Left lung (tissue), 10 donors: Measurements from ENCODE around the gene ST6GALNAC3. TPM values are rescaled to one million over a fixed set of nuclear protein-coding genes. Genes with fewer than 3 reads are reported as not detected.

ENCODE experiments used
- ATAC-seq: fragments of 200-7000 bp; cut with Tn5 transposase; one replicate; pipeline ENCODE4 v1.9.1; 2020; ENCODE audit warnings: moderate library complexity
- DNase-seq, 4 donors: peaks; one replicate each; pipeline ENCODE4 v3.0.0-alpha.2; 2013 to 2020
- H3K27ac ChIP-seq, 2 donors: fragments of 200-600 bp; sonication (generic) in 1 of 2; one replicate each; pipeline versions ENCODE4 v1.5.0 to v1.8.0; 2020 to 2021
- H3K27me3 ChIP-seq, 2 donors: fragments of 200-600 bp; sonication (generic) in 1 of 2; one replicate each; pipeline versions ENCODE4 v1.5.0 to v1.8.0; 2020 to 2021
- H3K36me3 ChIP-seq, 2 donors: fragments of 200-600 bp; sonication (generic) in 1 of 2; one replicate each; pipeline versions ENCODE4 v1.5.0 to v1.8.0; 2020 to 2021
- H3K4me1 ChIP-seq, 2 donors: fragments of 200-600 bp; one replicate each; pipeline ENCODE4 v1.8.0; 2021
- H3K4me3 ChIP-seq, 2 donors: fragments of 200-600 bp; sonication (generic) in 1 of 2; one replicate each; pipeline versions ENCODE4 v1.5.0 to v1.8.0; 2020 to 2021; ENCODE audit warnings: mild to moderate bottlenecking in 1 of 2
- H3K9me3 ChIP-seq, 2 donors: fragments of 200-600 bp; sonication (generic) in 1 of 2; one replicate each; pipeline versions ENCODE4 v1.5.0 to v1.8.0; 2020 to 2021
- intact Hi-C, 2 donors: fragments of 100-400 bp; cut with DNase I; formaldehyde crosslinking; loops; one replicate each; pipeline versions ENCODE4 v1.11.2 to v1.14.2; 2022
- polyA plus RNA-seq, 6 donors: library from polyadenylated mRNA; unstranded; fragments of 120-200 nt; gene quantifications; one replicate each; pipeline ENCODE4 v1.2.1, GENCODE V29; 2013; ENCODE audit not compliant: insufficient read length in 6 of 6
- total RNA-seq, 2 donors: library from RNA; stranded (reverse); fragmentation: NEBNext Ultra II Directional; extraction: Animal tissue kit (Norgen Biotek cat#: 25700); gene quantifications; one replicate each; pipeline ENCODE4 v1.2.1, GENCODE V29; 2021
- TF ChIP-seq, protein P1 (sequence below), 2 donors: fragments of 200-600 bp; sonication (generic) in 1 of 2; IDR thresholded peaks; one replicate each; pipeline versions ENCODE4 v1.5.0 to v1.8.0; 2021; ENCODE audit warnings: antibody characterized with exemption in 2 of 2
- donor health status: DM: no; HTN: yes; CAD: no.
- donor health status: DM: no; HTN: no; CAD: no.

Gene ST6GALNAC3
- total and polyA plus RNA-seq, 8 donors: 3.4 to 37.7 (median 30.1) TPM

DNA sequence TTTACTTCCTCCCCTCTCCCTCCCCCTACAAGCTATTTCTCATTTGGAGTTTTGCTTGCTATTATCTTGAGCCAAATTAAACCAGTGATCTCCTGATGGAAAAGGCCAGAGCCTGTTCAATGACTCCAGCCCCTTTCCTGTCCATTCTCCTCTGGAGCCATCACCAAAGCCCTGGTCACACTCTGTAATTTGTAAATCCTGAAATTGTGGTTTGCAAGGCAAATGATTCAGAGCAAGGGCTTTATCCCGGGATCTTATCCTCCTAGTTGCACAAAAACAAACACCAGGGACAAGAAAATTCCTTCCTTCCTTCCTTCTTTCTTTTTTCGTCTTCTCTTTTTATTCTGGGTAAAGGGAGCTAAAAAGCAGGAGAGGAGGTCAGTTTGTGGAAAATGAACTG is 426.6 kb downstream of the ST6GALNAC3 start:
- ATAC-seq: no peak
- H3K27me3 ChIP-seq: no peaks in the 10 kb centered on the region
- no peak overlapping the region for H3K27ac ChIP-seq
- intact Hi-C loops: no loop called here
- H3K4me3 ChIP-seq: no peak overlapping the region
- no peaks in the 10 kb centered on the region for H3K9me3 ChIP-seq
- no peaks in the 10 kb centered on the region for H3K4me1 ChIP-seq
- TF ChIP-seq, protein P1, sequence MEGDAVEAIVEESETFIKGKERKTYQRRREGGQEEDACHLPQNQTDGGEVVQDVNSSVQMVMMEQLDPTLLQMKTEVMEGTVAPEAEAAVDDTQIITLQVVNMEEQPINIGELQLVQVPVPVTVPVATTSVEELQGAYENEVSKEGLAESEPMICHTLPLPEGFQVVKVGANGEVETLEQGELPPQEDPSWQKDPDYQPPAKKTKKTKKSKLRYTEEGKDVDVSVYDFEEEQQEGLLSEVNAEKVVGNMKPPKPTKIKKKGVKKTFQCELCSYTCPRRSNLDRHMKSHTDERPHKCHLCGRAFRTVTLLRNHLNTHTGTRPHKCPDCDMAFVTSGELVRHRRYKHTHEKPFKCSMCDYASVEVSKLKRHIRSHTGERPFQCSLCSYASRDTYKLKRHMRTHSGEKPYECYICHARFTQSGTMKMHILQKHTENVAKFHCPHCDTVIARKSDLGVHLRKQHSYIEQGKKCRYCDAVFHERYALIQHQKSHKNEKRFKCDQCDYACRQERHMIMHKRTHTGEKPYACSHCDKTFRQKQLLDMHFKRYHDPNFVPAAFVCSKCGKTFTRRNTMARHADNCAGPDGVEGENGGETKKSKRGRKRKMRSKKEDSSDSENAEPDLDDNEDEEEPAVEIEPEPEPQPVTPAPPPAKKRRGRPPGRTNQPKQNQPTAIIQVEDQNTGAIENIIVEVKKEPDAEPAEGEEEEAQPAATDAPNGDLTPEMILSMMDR (IDR thresholded peaks at IDR 0.05): no peak
- DNase-seq: no peak
- no peaks in the 10 kb centered on the region for H3K36me3 ChIP-seq

DNA sequence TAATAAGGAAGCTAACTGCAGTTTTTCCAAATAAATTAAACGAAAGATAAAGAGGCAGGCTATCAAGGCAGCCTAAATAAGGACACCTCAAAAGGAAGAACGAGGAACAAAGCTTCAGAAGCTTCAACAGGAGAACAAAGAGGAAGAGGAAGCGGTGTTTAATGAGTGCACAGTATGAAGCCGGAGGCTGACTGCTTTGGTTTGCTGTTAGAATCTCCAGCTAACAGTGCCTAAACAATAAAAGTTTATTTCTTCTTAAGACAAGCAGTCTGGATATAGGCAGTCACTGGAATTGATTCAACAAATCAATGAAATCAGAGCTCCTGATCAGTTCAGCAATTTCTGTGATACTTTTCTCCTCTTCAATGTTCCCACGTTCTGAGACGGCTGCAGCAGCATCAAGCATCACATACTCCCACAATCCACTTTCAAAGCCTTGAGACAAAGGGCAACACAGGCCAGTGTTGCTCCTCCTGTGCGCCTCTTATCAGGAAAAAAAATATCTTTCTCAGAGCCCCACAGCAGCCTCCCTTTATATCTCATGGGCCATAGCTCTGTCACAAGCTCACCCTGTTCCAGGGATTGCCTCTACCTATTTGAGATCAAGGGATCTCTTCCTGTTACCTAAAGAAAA is 427.2 kb downstream of the ST6GALNAC3 start:
- Histone ChIP-seq H3K27ac (no peak overlapping the region), H3K27me3 (no peaks in the 10 kb centered on the region), H3K36me3 (no peaks in the 10 kb centered on the region), H3K4me3 (no peak overlapping the region), H3K4me1 (no peaks in the 10 kb centered on the region), H3K9me3 (no peaks in the 10 kb centered on the region)
- no peak for DNase-seq
- intact Hi-C loops: no loop called here
- no peak for ATAC-seq
- TF ChIP-seq, protein P1 (IDR thresholded peaks at IDR 0.05): no peak

DNA sequence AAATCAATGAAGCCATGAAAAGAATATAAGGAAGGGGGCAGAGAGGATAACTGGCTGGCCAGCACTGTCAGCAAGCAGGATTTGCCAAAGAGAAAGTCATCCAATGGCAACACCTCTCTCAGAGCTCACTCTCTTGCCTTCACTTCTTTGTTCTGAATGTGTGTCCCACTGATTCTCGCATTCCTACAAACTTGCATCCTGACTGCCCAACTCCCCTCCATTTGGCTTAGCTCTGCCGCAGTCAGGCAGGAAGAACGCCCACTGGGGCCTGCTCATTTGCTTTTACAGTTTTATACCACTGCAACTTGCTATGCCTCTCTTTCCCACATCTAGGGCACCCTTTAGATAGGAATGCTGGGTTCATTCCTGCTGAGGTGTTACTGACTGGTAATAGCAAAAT is 428.6 kb downstream of the ST6GALNAC3 start:
- ATAC-seq: no peak
- Histone ChIP-seq H3K27ac (no peak overlapping the region), H3K4me1 (no peaks in the 10 kb centered on the region), H3K9me3 (no peaks in the 10 kb centered on the region), H3K27me3 (no peaks in the 10 kb centered on the region), H3K36me3 (no peaks in the 10 kb centered on the region), H3K4me3 (no peak overlapping the region)
- TF ChIP-seq, protein P1 (IDR thresholded peaks at IDR 0.05): no peak
- intact Hi-C loops: no loop called here
- DNase-seq: no peak

DNA sequence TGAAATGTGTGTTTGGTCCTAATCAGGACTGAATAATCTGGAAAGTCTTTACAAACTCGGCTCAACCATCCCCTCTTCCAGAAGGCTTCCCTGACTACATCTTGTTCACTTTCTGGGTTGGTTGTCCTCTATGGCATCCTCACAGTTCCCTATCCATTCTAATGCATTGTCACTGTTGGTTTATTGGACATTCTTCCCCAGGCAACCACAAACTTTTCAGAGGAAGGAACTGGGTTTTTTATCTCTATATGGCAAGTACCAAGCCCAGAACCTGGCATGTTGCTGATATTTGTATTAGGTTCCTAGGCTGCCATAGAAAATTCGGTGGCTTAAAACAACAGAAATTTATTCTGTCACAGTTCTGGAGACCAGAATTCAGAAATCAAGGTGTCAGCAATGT is 429.2 kb downstream of the ST6GALNAC3 start:
- TF ChIP-seq, protein P1 (IDR thresholded peaks at IDR 0.05): no peak
- intact Hi-C loops: no loop called here
- no peaks in the 10 kb centered on the region for H3K4me1 ChIP-seq
- no peak overlapping the region for H3K4me3 ChIP-seq
- no peak overlapping the region for H3K27ac ChIP-seq
- H3K27me3 ChIP-seq: no peaks in the 10 kb centered on the region
- no peaks in the 10 kb centered on the region for H3K9me3 ChIP-seq
- ATAC-seq (no peak), DNase-seq (no peak)
- no peaks in the 10 kb centered on the region for H3K36me3 ChIP-seq

DNA sequence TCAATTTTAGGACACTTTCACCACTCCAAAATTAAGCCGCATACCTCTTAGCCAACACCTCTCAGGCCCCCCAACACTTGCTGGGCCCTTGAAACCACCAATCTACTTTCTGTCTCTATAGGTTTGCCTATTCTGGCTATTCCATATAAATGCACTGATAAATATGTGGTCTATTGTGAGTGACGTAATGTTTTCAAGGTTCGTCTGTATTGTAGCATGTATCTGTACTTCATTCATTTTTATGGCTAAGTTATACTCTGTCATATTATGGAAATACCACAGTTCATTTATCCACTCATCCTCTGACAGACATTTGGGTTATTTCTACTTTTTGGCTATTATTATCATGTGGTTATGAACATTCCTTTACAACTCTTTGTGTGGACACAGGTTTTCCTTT is 432.8 kb downstream of the ST6GALNAC3 start:
- H3K4me1 ChIP-seq: no peaks in the 10 kb centered on the region
- ATAC-seq (no peak), DNase-seq (no peak)
- no peak overlapping the region for H3K27ac ChIP-seq
- no peaks in the 10 kb centered on the region for H3K9me3 ChIP-seq
- TF ChIP-seq, protein P1 (IDR thresholded peaks at IDR 0.05): no peak
- intact Hi-C loops: no loop called here
- no peaks in the 10 kb centered on the region for H3K27me3 ChIP-seq
- H3K4me3 ChIP-seq: no peak overlapping the region
- no peaks in the 10 kb centered on the region for H3K36me3 ChIP-seq
